ENCODE data around the gene RMND1.

The RMND1 gene

GRCh38 chr6:151399679-151400078 is 52.2 kb downstream of the RMND1 start:
- H3K36me3 ChIP-seq (ENCODE audit: low read depth): peaks cover 67% of the 10 kb centered on the region
- ATAC-seq (ENCODE audit: low read depth): 0 out of 3 replicates have a peak, but pooled peaks have one; percentile 40
- DNase-seq (ENCODE audit: low spot score): no peak
- no peak overlapping the region for H3K4me3 ChIP-seq (ENCODE audit: severe bottlenecking)
- no peaks in the 10 kb centered on the region for H3K27me3 ChIP-seq (ENCODE audit: insufficient read depth, poor library complexity, severe bottlenecking)
- H3K27ac ChIP-seq (ENCODE audit: poor library complexity, severe bottlenecking): peak overlapping the region; percentile 35
- no peak for TF ChIP-seq CTCF (IDR thresholded peaks at IDR 0.05; ENCODE audit: poor library complexity, severe bottlenecking)
- H3K9me3 ChIP-seq (ENCODE audit: severe bottlenecking): no peaks in the 10 kb centered on the region
- peaks cover 11% of the 10 kb centered on the region for H3K4me1 ChIP-seq (ENCODE audit: insufficient read depth, poor library complexity, severe bottlenecking)

DNA sequence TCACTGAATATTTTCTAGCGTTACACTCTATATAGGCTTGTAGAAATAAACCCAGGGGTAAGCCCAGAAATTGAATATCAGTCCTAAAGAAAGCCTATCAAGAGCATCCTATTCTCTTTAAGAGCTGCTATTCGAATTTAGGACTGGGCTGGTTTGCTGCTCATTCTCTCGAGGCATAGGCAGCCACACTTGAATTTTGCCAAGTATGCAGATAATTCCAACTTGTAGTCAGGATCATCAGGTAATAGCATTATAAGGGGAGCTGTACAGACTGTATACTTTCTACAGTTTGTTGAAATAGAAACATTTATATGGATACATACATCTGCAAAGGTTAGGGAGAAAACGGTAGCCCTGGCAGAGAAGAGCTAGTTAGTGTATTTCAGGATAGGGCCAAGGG is 58.5 kb downstream of the RMND1 start:
- H3K9me3 ChIP-seq (ENCODE audit: severe bottlenecking): no peaks in the 10 kb centered on the region
- peaks cover 34% of the 10 kb centered on the region for H3K36me3 ChIP-seq (ENCODE audit: low read depth)
- H3K27me3 ChIP-seq (ENCODE audit: insufficient read depth, poor library complexity, severe bottlenecking): no peaks in the 10 kb centered on the region
- H3K4me3 ChIP-seq (ENCODE audit: severe bottlenecking): no peak overlapping the region
- TF ChIP-seq CTCF (IDR thresholded peaks at IDR 0.05; ENCODE audit: poor library complexity, severe bottlenecking): no peak
- H3K4me1 ChIP-seq (ENCODE audit: insufficient read depth, poor library complexity, severe bottlenecking): peaks cover 20% of the 10 kb centered on the region
- ATAC-seq (ENCODE audit: low read depth) (no peak), DNase-seq (ENCODE audit: low spot score) (no peak)
- no peak overlapping the region for H3K27ac ChIP-seq (ENCODE audit: poor library complexity, severe bottlenecking)

DNA sequence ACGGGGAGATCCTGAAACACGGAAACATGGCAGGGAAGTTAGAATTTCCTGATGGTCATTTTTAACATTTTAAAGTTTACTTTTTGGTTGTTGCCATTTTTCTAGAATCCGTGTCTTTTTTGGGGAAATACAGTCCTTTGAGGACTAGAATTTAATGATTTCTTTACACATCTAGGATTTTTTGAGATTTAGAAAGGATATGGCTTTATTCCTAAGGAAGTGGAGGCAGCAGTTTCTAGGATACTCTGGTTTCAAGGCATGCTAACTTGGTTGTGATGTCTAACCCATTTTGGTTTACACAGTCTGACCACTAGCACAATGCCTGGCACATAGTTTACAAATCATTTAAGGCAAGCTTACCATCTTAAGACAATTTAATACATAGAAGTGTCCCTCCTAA is 59.5 kb downstream of the RMND1 start:
- TF ChIP-seq CTCF (IDR thresholded peaks at IDR 0.05; ENCODE audit: poor library complexity, severe bottlenecking): no peak
- no peaks in the 10 kb centered on the region for H3K27me3 ChIP-seq (ENCODE audit: insufficient read depth, poor library complexity, severe bottlenecking)
- H3K9me3 ChIP-seq (ENCODE audit: severe bottlenecking): no peaks in the 10 kb centered on the region
- peaks cover 32% of the 10 kb centered on the region for H3K36me3 ChIP-seq (ENCODE audit: low read depth)
- ATAC-seq (ENCODE audit: low read depth): no peak
- H3K4me3 ChIP-seq (ENCODE audit: severe bottlenecking): peak overlapping the region; percentile 92
- no peak for DNase-seq (ENCODE audit: low spot score)
- H3K4me1 ChIP-seq (ENCODE audit: insufficient read depth, poor library complexity, severe bottlenecking): peaks cover 20% of the 10 kb centered on the region
- H3K27ac ChIP-seq (ENCODE audit: poor library complexity, severe bottlenecking): peak overlapping the region; percentile 98

DNA sequence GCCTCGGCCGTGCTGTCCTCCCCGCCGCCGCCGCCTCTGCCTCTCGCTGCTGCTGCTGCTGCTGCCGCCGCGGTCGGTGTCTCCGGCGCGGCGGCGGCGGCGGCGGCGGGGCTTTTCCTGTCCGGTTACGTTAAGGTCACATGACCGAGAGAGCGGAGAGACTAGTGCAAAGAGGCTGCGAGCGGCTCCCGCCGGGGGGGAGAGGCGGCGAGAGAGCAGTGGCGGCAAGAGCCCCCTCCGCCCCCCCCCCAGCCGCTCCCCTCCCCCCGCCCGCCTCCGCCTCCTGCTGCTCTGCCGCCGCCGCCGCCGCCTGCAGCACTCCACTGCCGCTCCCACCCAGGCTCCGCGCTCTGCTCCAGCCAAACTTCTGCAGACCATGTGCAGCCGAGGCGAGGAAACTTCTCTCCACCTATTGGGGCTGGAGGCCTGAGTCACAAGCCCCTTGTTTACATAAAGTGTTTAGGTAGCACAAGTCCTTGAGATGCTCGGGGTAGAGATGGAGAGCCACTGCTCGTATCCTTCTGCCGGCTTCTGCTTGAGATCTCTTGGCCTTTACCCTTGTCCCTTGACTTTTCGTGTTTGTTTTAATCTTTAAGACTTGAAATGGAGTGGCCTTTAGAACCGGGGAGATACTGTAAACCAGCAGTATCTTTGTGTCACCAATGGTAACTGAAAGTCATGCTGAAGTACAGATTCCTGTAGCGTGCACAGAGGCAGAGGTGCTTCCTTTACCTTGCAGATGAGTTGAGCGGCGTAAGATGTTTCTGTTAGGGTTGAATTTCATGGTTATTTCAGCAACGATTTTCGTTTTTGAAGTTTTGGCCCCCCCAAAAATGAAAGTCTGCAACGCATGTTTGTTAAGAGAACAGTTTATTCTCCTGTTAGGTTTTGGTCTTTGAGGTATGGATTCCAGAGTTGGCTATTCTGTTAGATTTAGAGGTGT is 60.2 kb downstream of the RMND1 start, which contains the start of gene ZBTB2:
ZBTB2 (minus strand) TSS at position 89 of the 943 bp plus-strand sequence. CDS start 17,922 bp downstream, outside the sequence.
- ATAC-seq (ENCODE audit: low read depth) (peak; percentile 38), DNase-seq (ENCODE audit: low spot score) (peak; percentile 73)
- H3K9me3 ChIP-seq (ENCODE audit: severe bottlenecking): no peaks in the 10 kb centered on the region
- peak within 1 kb of the TSS; percentile 98 for H3K27ac ChIP-seq (ENCODE audit: poor library complexity, severe bottlenecking)
- H3K27me3 ChIP-seq (ENCODE audit: insufficient read depth, poor library complexity, severe bottlenecking): no peaks in the 10 kb centered on the region
- TF ChIP-seq CTCF (IDR thresholded peaks at IDR 0.05; ENCODE audit: poor library complexity, severe bottlenecking): no peak
- peaks cover 20% of the 10 kb centered on the region for H3K4me1 ChIP-seq (ENCODE audit: insufficient read depth, poor library complexity, severe bottlenecking)
- H3K36me3 ChIP-seq (ENCODE audit: low read depth): peaks cover 27% of the 10 kb centered on the region
- H3K4me3 ChIP-seq (ENCODE audit: severe bottlenecking): peak within 1 kb of the TSS; percentile 92

All from RWPE2 (cell line).